Hair follicle dermal papilla cell (primary cell): Measurements from ENCODE around the gene FAM216B. TPM values are rescaled to one million over a fixed set of nuclear protein-coding genes. Genes with fewer than 3 reads are reported as not detected.

Source experiments
- total RNA-seq: library from RNA; depleted of rRNA; stranded (reverse); fragments of >200 nt; gene quantifications from 2 replicates; pipeline ENCODE4 v1.2.3, GENCODE V29; 2012

Gene FAM216B
- total RNA-seq, result not detected in 2 replicates

DNA sequence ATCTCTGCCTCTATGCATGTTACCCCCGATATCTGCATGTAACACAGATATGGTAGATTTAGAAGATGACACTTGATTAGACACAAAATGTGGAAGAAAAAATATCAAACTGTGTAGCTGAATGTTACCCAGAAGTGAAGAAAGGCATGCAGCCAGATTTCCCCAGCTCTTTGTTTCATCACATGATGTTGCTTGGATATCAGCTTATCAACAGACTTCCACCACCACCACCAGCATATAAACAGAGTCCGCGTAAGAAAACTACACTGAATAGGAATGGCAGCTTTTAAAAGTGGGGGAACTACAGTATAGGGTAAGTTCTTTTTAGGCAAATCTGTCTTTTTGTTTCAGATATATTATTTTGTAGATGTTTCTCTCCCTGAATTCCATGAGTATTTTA lies at the start of gene FAM216B:
FAM216B (plus strand) TSS at position 233 of the 400 bp plus-strand sequence. CDS start 2,484 bp downstream, outside the sequence.

Other genes starting within 250 kb of the FAM216B start
- 0.16 TPM in 1 of 2 replicates, not detected in the other for gene TNFSF11, start 207.4 kb upstream of the FAM216B start, total RNA-seq
- gene EPSTI1, start 210.7 kb downstream of the FAM216B start, total RNA-seq, result 17.1 and 26.4 TPM in 2 replicates
- gene DNAJC15, start 242.0 kb downstream of the FAM216B start, total RNA-seq, result 10.2 and 12.8 TPM in 2 replicates